ENCODE measurements around the gene RIPOR3.
"Not testable (repeated sequence)": the region's sequence is repeated elsewhere in the genome, so short reads cannot be mapped to it uniquely, and the experiment has no call there.

RIPOR3 gene

GRCh38 chr20:50724851-50725723 is 33.7 kb upstream of the RIPOR3 start:
- DNase-seq, result no peak

- DNase-seq, result no peak
Measured at GRCh38 chr20:50724112-50724725, 32.9 kb upstream of the RIPOR3 start.

- DNase-seq, result no peak
Measured at GRCh38 chr20:50723672-50724071, 32.3 kb upstream of the RIPOR3 start.

GRCh38 chr20:50722424-50723155 is 31.2 kb upstream of the RIPOR3 start:
- no peak for DNase-seq

GRCh38 chr20:50721881-50722281 is 30.5 kb upstream of the RIPOR3 start:
- DNase-seq, result no peak

- DNase-seq, result no peak
Measured at GRCh38 chr20:50720582-50720981, 29.2 kb upstream of the RIPOR3 start.

GRCh38 chr20:50720026-50720425 is 28.7 kb upstream of the RIPOR3 start:
- no peak for DNase-seq

- no peak for DNase-seq
Measured at GRCh38 chr20:50719328-50719727, 28.0 kb upstream of the RIPOR3 start.

GRCh38 chr20:50717974-50718761 is 26.8 kb upstream of the RIPOR3 start:
- no peak for DNase-seq

GRCh38 chr20:50717312-50717711 is 26.0 kb upstream of the RIPOR3 start:
- DNase-seq, result no peak

- no peak for DNase-seq
Measured at GRCh38 chr20:50716518-50716917, 25.2 kb upstream of the RIPOR3 start.

- no peak for DNase-seq
Measured at GRCh38 chr20:50715694-50716093, 24.4 kb upstream of the RIPOR3 start.

GRCh38 chr20:50714426-50714825 is 23.1 kb upstream of the RIPOR3 start:
- not testable (repeated sequence) for DNase-seq

GRCh38 chr20:50713657-50714101 is 22.3 kb upstream of the RIPOR3 start:
- DNase-seq, result no peak

GRCh38 chr20:50712771-50713656 is 21.7 kb upstream of the RIPOR3 start:
- no peak for DNase-seq

- DNase-seq, result no peak
Measured at GRCh38 chr20:50711113-50711825, 19.9 kb upstream of the RIPOR3 start.

GRCh38 chr20:50710492-50711063 is 19.2 kb upstream of the RIPOR3 start:
- DNase-seq, result no peak

GRCh38 chr20:50709636-50709973 is 18.3 kb upstream of the RIPOR3 start:
- no peak for DNase-seq

GRCh38 chr20:50708845-50709635 is 17.7 kb upstream of the RIPOR3 start:
- no peak for DNase-seq

GRCh38 chr20:50704971-50705370 is 13.6 kb upstream of the RIPOR3 start:
- no peak for DNase-seq

Data from NCI-H748 treated with DMSO at 0.1 percent for 48 hours (cell line).